H9 (cell line): ENCODE results near the gene JMJD1C. TPM values are rescaled to one million over a fixed set of nuclear protein-coding genes. Genes with fewer than 3 reads are reported as not detected.

Experiments used
- DNase-seq: peaks from one replicate; pipeline ENCODE4 v3.0.0-alpha.2; 2017
- H2AFZ ChIP-seq: one replicate; pipeline ENCODE4 v1.6.1; 2013; ENCODE audit warnings: mild to moderate bottlenecking, low read length, control low read depth, moderate library complexity
- H2AK5ac ChIP-seq: 2 replicates; pipeline ENCODE4 v1.6.1; 2013; ENCODE audit warnings: low read length, control low read depth, mixed read lengths; ENCODE audit not compliant: insufficient read length
- H2BK120ac ChIP-seq: one replicate; pipeline ENCODE4 v1.6.1; 2013; ENCODE audit warnings: low read depth, mild to moderate bottlenecking, low read length, control low read depth, inconsistent platforms; ENCODE audit not compliant: poor library complexity, severe bottlenecking
- H2BK12ac ChIP-seq: 2 replicates; pipeline ENCODE4 v1.6.1; 2013; ENCODE audit warnings: low read length, control low read depth, mixed read lengths, low read depth; ENCODE audit not compliant: insufficient read length
- H2BK15ac ChIP-seq: 2 replicates; pipeline ENCODE4 v1.6.1; 2013; ENCODE audit warnings: low read depth, low read length, control low read depth
- H2BK20ac ChIP-seq: one replicate; pipeline ENCODE4 v1.6.1; 2013; ENCODE audit warnings: low read depth, mild to moderate bottlenecking, low read length, control low read depth, inconsistent platforms; ENCODE audit not compliant: poor library complexity, severe bottlenecking
- H2BK5ac ChIP-seq: 2 replicates; pipeline ENCODE4 v1.6.1; 2013; ENCODE audit warnings: low read length, control low read depth, mixed read lengths; ENCODE audit not compliant: insufficient read length
- H3K14ac ChIP-seq: 2 replicates; pipeline ENCODE4 v1.6.1; 2013; ENCODE audit warnings: low read length, control low read depth; ENCODE audit not compliant: insufficient read depth
- H3K18ac ChIP-seq: 2 replicates; pipeline ENCODE4 v1.6.1; 2013; ENCODE audit warnings: low read depth, mild to moderate bottlenecking, mixed read lengths, low read length, control low read depth; ENCODE audit not compliant: insufficient read length
- H3K23ac ChIP-seq: 2 replicates; pipeline ENCODE4 v1.6.1; 2013; ENCODE audit warnings: low read length, control low read depth, mixed read lengths, low read depth; ENCODE audit not compliant: insufficient read length
- H3K23me2 ChIP-seq: 2 replicates; pipeline ENCODE4 v1.6.1; 2013; ENCODE audit warnings: low read depth, mild to moderate bottlenecking, mixed read lengths, low read length, control low read depth; ENCODE audit not compliant: insufficient read length, poor library complexity, severe bottlenecking
- H3K27ac ChIP-seq: 2 replicates; pipeline ENCODE4 v1.5.1; 2013; ENCODE audit warnings: low read length, control low read depth, mixed read lengths, low read depth; ENCODE audit not compliant: insufficient read length
- H3K27me3 ChIP-seq: 2 replicates; pipeline ENCODE4 v1.6.1; 2013; ENCODE audit warnings: low read length, control low read depth, inconsistent platforms; ENCODE audit not compliant: insufficient read depth
- H3K4ac ChIP-seq: 2 replicates; pipeline ENCODE4 v1.6.1; 2013; ENCODE audit warnings: low read depth, mild to moderate bottlenecking, control low read depth, inconsistent platforms, low read length, moderate library complexity
- H3K4me1 ChIP-seq: 2 replicates; pipeline ENCODE4 v1.6.1; 2013; ENCODE audit warnings: low read length, control low read depth, inconsistent platforms; ENCODE audit not compliant: insufficient read depth
- H3K4me2 ChIP-seq: 2 replicates; pipeline ENCODE4 v1.6.1; 2013; ENCODE audit warnings: low read length, control low read depth, mixed read lengths; ENCODE audit not compliant: insufficient read length, insufficient read depth
- H3K56ac ChIP-seq: 2 replicates; pipeline ENCODE4 v1.6.1; 2013; ENCODE audit warnings: low read depth, mild to moderate bottlenecking, mixed read lengths, low read length, control low read depth; ENCODE audit not compliant: insufficient read length
- H3K79me1 ChIP-seq: 2 replicates; pipeline ENCODE4 v1.6.1; 2013; ENCODE audit warnings: low read depth, mild to moderate bottlenecking, moderate library complexity, low read length, control low read depth, inconsistent platforms; ENCODE audit not compliant: insufficient read depth, poor library complexity, severe bottlenecking
- H3K79me2 ChIP-seq: 2 replicates; pipeline ENCODE4 v1.6.1; 2013; ENCODE audit warnings: low read length, control low read depth, inconsistent platforms; ENCODE audit not compliant: insufficient read depth
- H3K9ac ChIP-seq: 2 replicates; pipeline ENCODE4 v1.6.1; 2013; ENCODE audit warnings: low read length, control low read depth, mixed read lengths; ENCODE audit not compliant: insufficient read length; ENCODE audit errors: extremely low read depth
- H3K9me3 ChIP-seq: one replicate; pipeline ENCODE4 v1.6.1; 2013; ENCODE audit warnings: low read depth, low read length, inconsistent platforms; ENCODE audit not compliant: control insufficient read depth
- H3T11ph ChIP-seq: one replicate; pipeline ENCODE4 v1.6.1; 2013; ENCODE audit warnings: mild to moderate bottlenecking, low read length, control low read depth, inconsistent platforms
- H4K20me1 ChIP-seq: one replicate; pipeline ENCODE4 v1.6.1; 2013; ENCODE audit not compliant: control insufficient read depth, insufficient read length, insufficient read depth
- H4K5ac ChIP-seq: 2 replicates; pipeline ENCODE4 v1.6.1; 2013; ENCODE audit warnings: low read depth, mild to moderate bottlenecking, mixed read lengths, low read length, control low read depth; ENCODE audit not compliant: insufficient read length
- H4K8ac ChIP-seq: replicated peaks from 2 replicates; pipeline ENCODE4 v1.6.1; 2013; ENCODE audit warnings: low read length, control low read depth, mixed read lengths, low read depth; ENCODE audit not compliant: insufficient read length
- H4K91ac ChIP-seq: 2 replicates; pipeline ENCODE4 v1.6.1; 2013; ENCODE audit warnings: low read depth, mild to moderate bottlenecking, moderate library complexity, mixed read lengths, low read length, control low read depth; ENCODE audit not compliant: insufficient read length
- H3K27ac Mint-ChIP-seq, 3 experiments: 2 replicates in 2 of 3; 3 replicates in 1 of 3; pipeline ENCODE4 v1.8.0; 2020 to 2021; ENCODE audit warnings: mixed read lengths in 3 of 3, mild to moderate bottlenecking in 1 of 3, moderate library complexity in 1 of 3
- H3K27me3 Mint-ChIP-seq: 2 replicates; pipeline ENCODE4 v1.8.0; 2021; ENCODE audit warnings: low read depth, mild to moderate bottlenecking, moderate library complexity, mixed read lengths
- H3K36me3 Mint-ChIP-seq, 3 experiments: 2 replicates in 2 of 3; 3 replicates in 1 of 3; pipeline ENCODE4 v1.8.0; 2020 to 2021; ENCODE audit warnings: low read depth in 3 of 3, mixed read lengths in 3 of 3; ENCODE audit not compliant: insufficient read depth in 1 of 3
- H3K4me1 Mint-ChIP-seq, 2 experiments: 2 replicates each; pipeline ENCODE4 v1.8.0; 2020; ENCODE audit warnings: mixed read lengths in 2 of 2
- H3K4me3 Mint-ChIP-seq, 2 experiments: 2 replicates in 1 of 2; 3 replicates in 1 of 2; pipeline ENCODE4 v1.8.0; 2020 to 2021; ENCODE audit warnings: mild to moderate bottlenecking in 2 of 2, mixed read lengths in 2 of 2, moderate library complexity in 1 of 2
- H3K9me3 Mint-ChIP-seq, 2 experiments: 2 replicates in 1 of 2; 3 replicates in 1 of 2; pipeline ENCODE4 v1.8.0; 2020; ENCODE audit warnings: mild to moderate bottlenecking in 2 of 2, mixed read lengths in 2 of 2, moderate library complexity in 1 of 2
- CTCF ChIP-seq: fragments of 200-600 bp; sonication (generic); conservative IDR thresholded peaks from 3 replicates; pipeline ENCODE4 v1.8.0; 2021; ENCODE audit warnings: antibody characterized with exemption, mild to moderate bottlenecking
- WGBS: extraction: QIAGEN DNeasy Blood & Tissue Kit; methylation state at CpG from one replicate; pipeline ENCODE4 v1.1.7; 2013; ENCODE audit warnings: missing lambda C conversion rate, low lambda C conversion rate, mixed read lengths; ENCODE audit not compliant: insufficient read length; ENCODE audit errors: extremely low coverage; 5-methylcytosine and 5-hydroxymethylcytosine counted together
- total RNA-seq: library from RNA; stranded (reverse); gene quantifications from 2 replicates; pipeline ENCODE4 v1.2.1, GENCODE V29; 2021

JMJD1C gene
- total RNA-seq, 1 experiment from 2014 or later, result 200 TPM

DNA sequence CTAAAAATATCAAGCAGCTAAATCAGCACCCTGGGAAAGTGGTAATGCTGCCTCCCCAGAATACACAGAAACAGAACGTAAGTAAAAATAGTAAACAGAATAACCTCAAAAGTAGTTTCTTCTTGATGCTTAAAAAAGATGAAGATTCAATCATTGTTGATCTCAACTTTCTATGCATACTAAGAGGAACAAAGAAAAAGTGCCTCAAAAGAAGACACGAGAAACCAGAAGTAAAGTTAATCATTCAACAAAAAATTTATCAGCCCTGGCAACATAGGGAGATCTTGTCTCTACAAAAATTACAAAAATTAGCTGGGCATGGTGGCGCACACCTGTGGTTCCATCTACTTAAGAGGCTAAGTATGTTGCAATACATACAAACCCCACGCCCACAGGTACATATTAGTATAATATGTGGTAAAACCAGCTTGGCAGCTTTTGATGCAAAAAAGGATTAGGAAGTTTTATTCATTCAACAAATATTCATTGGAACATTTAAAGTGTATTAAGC lies 179.0 kb downstream of the JMJD1C start:
- Histone ChIP-seq H2BK5ac (no peak overlapping the region), H3T11ph (no peak overlapping the region), H3K4ac (no peak overlapping the region), H3K14ac (no peak overlapping the region), H2BK12ac (no peak overlapping the region), H4K20me1 (no peaks in the 10 kb centered on the region), H3K9ac (no peak overlapping the region), H3K56ac (no peak overlapping the region), H3K18ac (no peak overlapping the region), H2BK120ac (no peak overlapping the region), H2BK20ac (no peak overlapping the region), H3K4me1 (peaks cover 2% of the 10 kb centered on the region; the same call in 1 of the 2 replicates), H2AFZ (no peak overlapping the region), H3K79me1 (no peaks in the 10 kb centered on the region), H3K27ac (no peak overlapping the region), H4K91ac (no peak overlapping the region), H2BK15ac (no peak overlapping the region), H3K4me2 (no peak overlapping the region), H3K79me2 (no peaks in the 10 kb centered on the region), H3K9me3 (no peaks in the 10 kb centered on the region), H4K5ac (no peak overlapping the region), H3K23me2 (no peaks in the 10 kb centered on the region), H2AK5ac (no peak overlapping the region), H3K27me3 (no peaks in the 10 kb centered on the region), H3K23ac (no peak overlapping the region), H4K8ac (no peak overlapping the region)
- DNase-seq, result no peak
- Mint-ChIP-seq H3K9me3 (no peaks in the 10 kb centered on the region), H3K4me1 (peaks cover 26 to 40% of the 10 kb centered on the region in 2 experiments), H3K27me3 (no peaks in the 10 kb centered on the region; the same call in 1 of the 2 replicates), H3K36me3 (no peaks in the 10 kb centered on the region), H3K4me3 (no peak overlapping the region), H3K27ac (no peak overlapping the region)
- TF ChIP-seq CTCF, result no peak
- no CpG with 5 or more reads among the region's 4 CpGs for WGBS
